HG03439 (cell line): ENCODE measurements around the gene EIF3J.

Experiments used
- ATAC-seq: cut with Tn5 transposase; IDR thresholded peaks from one replicate; pipeline ENCODE4 v1.9.1; 2021; ENCODE audit warnings: mild to moderate bottlenecking, moderate library complexity; ENCODE audit not compliant: unreplicated experiment

The EIF3J gene

DNA sequence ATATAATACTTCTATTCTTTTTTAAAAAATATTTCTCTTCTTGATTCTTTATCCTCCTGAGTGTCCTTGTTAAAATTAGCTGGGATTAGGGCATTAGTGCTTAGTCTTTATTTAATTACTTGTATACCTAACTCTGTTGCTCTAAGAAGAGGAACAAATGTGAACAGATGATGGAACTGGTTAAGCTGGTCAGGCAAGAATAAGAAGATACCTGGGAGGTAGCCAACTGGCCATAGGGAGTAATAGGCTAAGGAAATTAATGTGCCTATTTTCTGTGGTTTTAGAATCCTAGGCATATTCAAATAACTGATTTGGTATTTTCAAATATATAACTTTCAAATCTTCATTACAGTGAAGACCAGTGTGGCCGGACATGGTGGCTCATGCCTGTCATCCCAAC is 54.4 kb downstream of the EIF3J start:
- ATAC-seq: no peak

DNA sequence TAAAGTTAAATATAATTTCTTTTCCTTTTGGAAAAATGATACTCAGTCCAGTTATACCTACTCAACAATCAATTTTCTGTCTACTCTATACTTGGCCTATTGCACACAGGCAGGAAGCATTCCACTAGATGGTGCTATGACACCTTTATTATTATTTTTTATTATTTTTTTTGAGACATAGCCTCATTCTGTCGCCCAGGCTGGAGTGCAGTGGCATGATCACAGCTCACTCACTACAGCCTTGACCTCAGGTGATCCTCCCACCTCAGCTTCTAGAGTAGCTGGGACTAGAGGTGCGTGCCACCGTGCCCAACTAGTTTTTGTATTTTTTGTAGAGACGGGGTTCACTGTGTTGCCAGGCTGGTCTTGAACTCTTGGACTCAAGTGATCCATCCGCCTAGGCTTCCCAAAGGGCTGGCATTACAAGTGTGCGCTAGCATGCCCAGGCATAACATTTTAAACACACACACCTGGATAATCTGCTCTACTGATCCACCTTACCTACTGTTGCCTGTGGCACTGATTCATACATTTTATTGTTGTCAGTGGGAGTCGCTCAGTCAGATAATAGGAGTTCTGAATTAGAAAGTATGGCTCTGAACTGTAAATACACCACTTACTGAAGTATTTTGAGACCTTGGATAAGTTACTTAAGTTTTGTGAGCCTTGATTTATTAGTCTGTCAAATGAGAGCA is 56.2 kb downstream of the EIF3J start:
- ATAC-seq: no peak

GRCh38 chr15:44595246-44595645 is 58.3 kb downstream of the EIF3J start:
- ATAC-seq: no peak

DNA sequence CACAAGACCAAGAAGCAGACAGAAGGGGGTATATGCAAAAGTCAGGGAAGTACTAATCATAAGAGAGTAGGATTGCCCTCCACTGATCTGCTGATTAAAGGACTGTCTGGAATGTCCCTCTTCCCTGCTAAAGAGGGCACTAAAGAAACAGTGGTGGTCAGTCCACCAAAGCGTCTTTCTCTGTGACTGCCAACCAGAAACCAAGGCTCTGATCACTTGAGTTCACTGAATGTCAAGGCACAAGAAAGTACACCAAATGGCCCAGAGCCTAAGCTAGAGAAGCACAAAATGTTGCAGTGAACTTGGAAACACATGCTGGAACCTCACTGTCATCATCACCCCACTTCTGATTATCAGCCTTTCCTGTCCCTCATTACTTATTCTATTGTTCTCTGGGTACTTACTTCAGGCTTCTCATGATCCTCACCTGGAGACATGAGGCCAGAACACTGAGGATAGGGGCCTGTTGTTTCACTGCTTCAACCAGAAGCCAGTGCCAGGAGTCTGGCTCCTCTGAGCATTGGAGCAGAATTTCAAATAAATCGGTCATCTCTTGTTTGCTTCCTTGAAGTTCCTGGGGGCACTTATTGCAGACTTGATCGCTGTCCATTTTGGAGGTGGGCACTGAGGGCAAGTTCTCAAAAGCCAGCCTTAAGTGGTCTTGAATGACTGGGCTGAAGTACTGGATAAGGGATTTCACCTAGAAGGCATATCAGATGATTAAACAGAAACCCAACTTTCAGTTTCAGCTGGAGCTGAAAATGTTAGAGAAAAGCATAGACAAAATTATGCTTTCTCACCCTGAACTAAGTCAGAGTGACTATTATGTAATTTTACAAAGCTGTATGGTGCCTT is 58.9 kb downstream of the EIF3J start:
- peak; percentile 57 for ATAC-seq

GRCh38 chr15:44596511-44597010 is 59.6 kb downstream of the EIF3J start:
- no peak for ATAC-seq

- ATAC-seq: no peak
These were observed 61.1 kb downstream of the EIF3J start for GRCh38 chr15:44598066-44598465.

DNA sequence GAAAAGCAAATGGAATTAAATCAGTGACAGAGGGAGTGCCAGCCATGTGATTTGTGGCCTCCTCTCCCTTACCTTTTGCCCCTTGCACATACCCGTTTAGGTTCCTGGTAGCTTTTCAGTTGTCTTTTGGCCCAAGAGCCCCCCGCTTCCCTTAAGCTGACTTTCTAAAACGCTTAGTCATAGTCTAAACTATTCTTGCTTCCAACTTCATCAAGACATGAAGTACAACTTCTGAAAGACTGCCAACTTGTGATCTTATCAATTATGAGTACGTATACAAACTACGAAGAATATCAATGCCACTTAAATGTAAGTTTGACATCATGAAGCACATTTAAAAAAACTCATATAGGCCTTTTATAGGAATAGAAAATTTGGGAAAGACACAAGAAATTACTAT is 61.9 kb downstream of the EIF3J start:
- no peak for ATAC-seq

DNA sequence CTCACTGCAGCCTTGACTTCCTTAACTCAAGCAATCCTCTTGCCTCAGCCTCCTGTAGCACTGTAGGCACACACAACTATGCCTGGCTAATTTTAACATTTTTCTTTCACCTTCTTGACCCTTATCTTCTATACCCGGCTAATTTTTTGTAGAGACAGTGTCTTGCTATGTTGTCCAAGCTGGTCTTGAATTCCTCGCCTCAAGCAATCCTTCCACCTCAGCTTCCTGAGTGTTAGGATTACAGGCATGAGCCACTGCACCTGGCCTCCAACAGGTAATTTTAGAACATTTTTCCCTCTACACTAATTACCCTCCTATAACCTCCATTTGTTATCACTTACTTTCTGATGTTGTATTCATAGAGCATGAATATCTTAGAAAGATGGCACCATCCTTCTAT is 66.2 kb downstream of the EIF3J start:
- no peak for ATAC-seq

- ATAC-seq: no peak
These were observed 69.8 kb downstream of the EIF3J start for GRCh38 chr15:44606740-44607139.
